GM12892 (cell line): ENCODE data around the gene KIF26B.

Experiments
- POLR2A ChIP-seq: IDR thresholded peaks from 2 replicates; pipeline ENCODE4 v1.6.1; 2011; ENCODE audit warnings: low read depth, low read length, control low read depth
- POLR2AphosphoS5 ChIP-seq: IDR thresholded peaks from 2 replicates; pipeline ENCODE4 v1.6.1; 2011; ENCODE audit warnings: low read depth, low read length, control low read depth

- TF ChIP-seq POLR2A, result no peak
- TF ChIP-seq POLR2AphosphoS5, result no peak
Observed at GRCh38 chr1:245611251-245611650, 456.5 kb downstream of the KIF26B start.
